HG02870 (cell line): Measurements from ENCODE around the gene CMPK1.
"Not testable (repeated sequence)": the region's sequence is repeated elsewhere in the genome, so short reads cannot be mapped to it uniquely, and the experiment has no call there.

ENCODE experiments used
- ATAC-seq: cut with Tn5 transposase; IDR thresholded peaks from one replicate; pipeline ENCODE4 v1.9.1; 2021; ENCODE audit warnings: mild to moderate bottlenecking, moderate library complexity; ENCODE audit not compliant: unreplicated experiment

The CMPK1 gene

DNA sequence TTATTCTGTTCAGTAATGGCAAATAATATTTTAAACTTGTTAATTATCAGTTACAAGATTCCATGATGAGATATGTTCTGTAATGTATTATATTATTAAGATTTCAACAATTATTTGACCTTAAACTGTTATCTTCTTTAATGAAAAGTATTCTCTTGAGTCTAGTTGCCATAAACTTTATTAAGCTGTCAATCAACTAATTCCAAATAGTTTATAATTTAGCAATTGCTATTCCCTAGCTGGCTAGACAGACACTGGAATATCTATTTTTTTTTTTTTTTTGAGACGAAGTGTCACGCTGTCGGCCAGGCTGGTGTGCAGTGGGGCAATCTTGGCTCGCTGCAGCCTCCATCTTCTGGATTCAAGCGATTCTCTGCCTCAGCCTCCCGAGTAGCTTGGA lies 3.8 kb downstream of the CMPK1 start:
- no peak for ATAC-seq

DNA sequence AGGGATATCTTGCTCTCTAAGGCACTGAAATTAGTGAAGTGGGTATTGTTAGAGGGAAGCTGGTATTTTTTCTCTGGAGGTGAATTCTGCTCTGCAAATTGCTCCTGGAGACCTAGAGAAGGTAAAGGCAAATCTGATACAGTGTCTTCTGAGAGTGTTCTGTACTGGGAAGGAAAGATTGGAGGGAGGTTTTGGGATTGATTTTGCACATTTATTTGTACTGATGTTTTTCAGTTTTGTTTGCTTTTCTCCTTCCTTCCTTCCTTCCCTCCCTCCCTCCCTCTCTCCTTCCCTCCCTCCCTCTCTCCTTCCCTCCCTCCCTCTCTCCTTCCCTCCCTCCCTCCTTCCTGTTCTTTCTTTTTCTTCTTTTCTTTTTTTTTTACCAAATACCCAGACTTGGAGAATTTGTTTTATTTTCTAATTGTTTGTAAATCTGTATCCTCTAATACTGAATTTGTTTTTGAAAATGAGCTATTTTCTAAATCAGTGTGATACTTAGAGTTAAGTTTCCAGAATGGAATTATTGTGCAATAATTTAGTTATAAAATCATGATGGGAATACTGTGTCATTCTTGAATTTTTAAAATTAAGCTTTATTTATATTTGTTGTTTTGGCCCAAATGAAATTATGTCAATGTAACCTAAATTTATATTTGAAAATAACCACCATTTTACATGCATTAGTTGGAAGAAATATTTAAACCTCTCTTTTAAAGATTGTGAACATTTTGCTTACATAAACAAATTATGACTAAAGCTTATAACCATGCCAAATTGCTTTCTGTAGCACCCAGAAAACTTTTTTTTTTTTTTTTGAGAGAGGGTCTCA lies 4.9 kb downstream of the CMPK1 start:
- ATAC-seq, result no peak

GRCh38 chr1:47340227-47340626 lies 6.6 kb downstream of the CMPK1 start:
- ATAC-seq, result no peak

GRCh38 chr1:47346979-47347378 lies 13.4 kb downstream of the CMPK1 start:
- ATAC-seq, result not testable (repeated sequence)

DNA sequence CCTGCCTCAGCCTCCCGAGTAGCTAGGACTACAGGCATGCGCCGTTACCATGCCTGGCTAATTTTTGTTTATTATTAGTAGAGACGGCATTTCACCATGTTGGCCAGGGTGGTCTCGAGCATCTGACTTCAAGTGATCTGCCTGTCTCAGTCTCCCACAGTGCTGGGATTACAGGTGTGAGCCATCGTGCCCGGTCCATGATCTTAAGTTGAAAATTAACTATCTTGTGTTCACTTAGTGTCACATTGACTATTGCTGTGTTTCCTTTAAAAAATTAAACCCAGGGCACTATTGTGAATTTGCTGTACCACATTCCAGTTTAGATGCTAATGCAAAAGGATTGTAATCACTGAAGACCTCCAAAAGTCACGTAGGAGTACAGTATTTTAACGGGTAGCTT lies 14.1 kb downstream of the CMPK1 start:
- ATAC-seq, result no peak

- ATAC-seq, result no peak
These were observed 14.7 kb downstream of the CMPK1 start for GRCh38 chr1:47348246-47348645.

GRCh38 chr1:47351305-47351704 lies 17.7 kb downstream of the CMPK1 start:
- ATAC-seq, result peak; percentile 94

- ATAC-seq, result no peak
These were observed 27.8 kb downstream of the CMPK1 start for GRCh38 chr1:47361380-47361779.

GRCh38 chr1:47362828-47363227 lies 29.2 kb downstream of the CMPK1 start:
- no peak for ATAC-seq

GRCh38 chr1:47367651-47368050 lies 34.1 kb downstream of the CMPK1 start:
- ATAC-seq, result no peak

DNA sequence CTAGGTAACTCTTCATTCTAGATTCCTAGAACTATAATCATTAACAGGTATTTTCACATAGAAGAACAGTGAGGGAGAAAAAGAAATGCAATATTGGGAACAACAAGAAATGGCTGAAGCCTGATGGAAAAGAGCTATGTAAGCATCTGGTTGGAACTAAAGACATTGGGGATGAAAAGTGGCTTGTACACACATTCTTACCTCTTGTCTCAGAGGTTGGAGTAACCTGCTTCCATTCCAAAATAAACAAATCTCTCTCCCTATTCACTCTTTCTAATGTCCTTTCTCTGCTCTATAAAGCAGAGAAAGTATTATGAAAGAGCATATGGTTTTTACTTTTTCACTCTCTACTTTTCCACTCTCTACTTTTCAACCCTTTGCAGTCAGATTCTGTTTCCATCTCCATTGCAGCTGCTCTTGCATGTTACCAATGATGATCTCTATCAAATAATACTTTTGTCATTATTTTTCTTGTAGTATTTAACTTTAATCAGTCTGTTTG lies 37.5 kb downstream of the CMPK1 start:
- ATAC-seq, result no peak

DNA sequence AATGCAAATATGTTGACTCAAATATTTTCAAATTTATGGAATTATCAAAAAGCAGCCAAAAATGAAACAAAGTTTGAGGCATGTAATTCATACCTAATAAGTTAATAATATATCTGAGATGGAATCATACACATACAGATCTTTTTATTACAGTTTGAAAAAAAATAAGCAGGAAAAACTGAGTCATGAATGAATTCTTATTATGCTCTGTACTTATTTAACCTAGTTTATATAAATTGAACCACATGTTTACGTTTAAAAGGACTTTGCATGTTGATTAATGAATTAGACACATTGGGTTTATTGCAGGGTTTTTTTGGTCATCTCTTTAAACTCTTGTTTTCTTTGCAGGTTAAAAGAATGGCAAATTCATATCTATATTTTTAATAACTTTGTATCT lies 40.9 kb downstream of the CMPK1 start:
- ATAC-seq, result no peak

- no peak for ATAC-seq
These were observed 44.6 kb downstream of the CMPK1 start for GRCh38 chr1:47378147-47378546.

DNA sequence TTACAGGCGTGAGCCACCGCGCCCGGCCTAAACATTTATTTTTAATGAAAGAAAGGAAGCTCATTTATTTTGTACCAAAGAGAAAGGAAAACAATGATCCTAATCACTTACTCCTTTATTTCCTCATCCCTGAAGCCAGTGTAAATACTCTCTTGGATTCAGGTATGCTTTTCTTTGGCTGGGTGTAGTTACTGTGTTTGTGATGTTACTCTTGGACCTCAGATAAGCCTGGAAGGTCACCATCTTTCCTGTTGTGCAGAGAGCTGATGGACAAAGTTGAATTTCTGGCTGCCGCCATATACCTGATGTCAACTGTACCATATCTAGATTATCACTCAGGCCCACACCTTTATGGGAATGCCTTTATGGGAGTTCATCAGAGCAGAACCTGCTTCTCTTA lies 47.1 kb downstream of the CMPK1 start:
- no peak for ATAC-seq

DNA sequence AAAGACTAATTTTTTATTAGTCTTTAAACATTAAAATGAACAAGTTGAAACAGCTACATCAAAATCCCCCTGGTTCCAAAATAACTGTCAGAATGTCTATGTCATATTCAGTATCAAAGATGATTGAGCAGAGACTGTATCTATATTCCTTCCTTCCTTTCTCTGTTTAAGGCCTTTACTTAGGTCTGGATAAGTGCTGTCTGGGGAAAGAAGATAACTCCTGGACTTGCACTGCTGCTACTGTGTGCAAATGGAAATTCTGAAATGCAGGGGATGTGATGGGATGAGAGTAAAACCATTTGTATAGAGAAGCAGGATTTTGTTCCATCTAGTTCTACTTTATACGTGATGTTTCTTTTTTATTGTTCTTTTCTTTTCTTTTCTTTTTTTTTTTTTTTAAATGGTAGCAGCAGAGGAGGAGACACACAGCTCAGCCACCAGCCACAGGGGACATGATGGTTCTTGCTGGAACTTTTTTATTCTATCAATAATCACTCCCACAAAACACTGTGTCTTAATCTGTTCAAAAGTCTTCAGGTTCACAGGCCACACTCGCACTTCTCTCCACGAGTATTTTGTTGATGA lies 48.9 kb downstream of the CMPK1 start:
- no peak for ATAC-seq

GRCh38 chr1:47384083-47384482 lies 50.5 kb downstream of the CMPK1 start:
- no peak for ATAC-seq

DNA sequence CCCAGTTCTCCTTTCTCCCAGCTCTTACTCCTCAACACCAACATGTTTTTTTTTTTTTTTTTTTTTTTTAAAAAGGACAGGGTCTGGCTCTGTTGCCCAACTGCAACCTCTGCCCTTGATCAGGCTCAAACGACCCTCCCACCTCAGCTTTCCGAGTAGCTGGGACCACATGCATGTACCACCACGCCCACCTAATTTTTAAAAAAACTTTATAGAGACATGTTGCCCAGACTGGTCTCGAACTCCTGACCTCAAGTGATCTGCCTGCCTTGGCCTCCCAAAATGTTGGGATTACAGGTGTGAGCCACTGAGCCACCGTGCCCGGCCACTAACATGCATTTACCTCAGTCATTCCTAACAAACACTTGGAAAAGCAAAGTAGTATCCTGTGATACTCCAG lies 51.4 kb downstream of the CMPK1 start:
- no peak for ATAC-seq

GRCh38 chr1:47386268-47386667 lies 52.7 kb downstream of the CMPK1 start:
- ATAC-seq, result no peak

GRCh38 chr1:47388030-47388890 lies 54.7 kb downstream of the CMPK1 start:
- ATAC-seq, result no peak

- peak; percentile 59 for ATAC-seq
These were observed 55.3 kb downstream of the CMPK1 start for GRCh38 chr1:47388891-47389238.

DNA sequence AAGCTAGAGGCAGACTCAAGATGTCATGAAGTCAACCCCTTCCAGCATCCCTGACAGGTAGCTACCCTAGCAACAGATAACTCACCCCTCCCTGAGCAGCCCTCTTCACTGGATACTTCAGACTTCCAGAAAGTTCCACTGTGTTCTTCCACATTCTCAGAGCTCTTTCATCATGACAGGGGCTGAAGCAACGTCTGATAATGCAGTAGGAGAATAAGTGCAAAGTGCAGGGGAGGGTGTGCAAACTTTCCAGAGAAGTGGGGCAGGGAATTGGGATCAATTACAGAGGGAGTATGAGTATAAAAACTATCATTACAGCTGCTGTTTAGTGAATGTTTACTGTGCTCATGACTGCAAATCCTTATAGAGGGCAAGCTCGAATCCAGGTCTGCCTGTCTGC lies 56.1 kb downstream of the CMPK1 start:
- ATAC-seq, result no peak

DNA sequence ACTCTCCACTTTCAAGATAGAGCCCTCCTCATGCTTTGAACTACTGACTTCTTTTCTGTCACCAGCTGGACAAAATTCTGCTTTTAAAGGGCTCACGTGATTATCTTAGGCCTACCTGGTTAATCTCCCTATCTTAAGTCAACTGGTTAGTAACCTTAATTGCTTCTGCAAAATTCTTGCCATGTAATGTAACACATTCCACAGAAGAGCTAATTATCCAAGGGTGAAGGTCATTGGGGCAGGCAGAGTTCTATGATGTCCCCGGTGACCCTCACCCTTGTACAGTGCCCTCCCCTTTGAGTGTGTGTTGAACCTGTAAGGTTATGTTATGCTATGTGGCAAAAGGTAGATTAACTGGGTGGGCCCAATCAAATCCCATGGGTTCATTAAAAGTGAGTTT lies 57.3 kb downstream of the CMPK1 start:
- no peak for ATAC-seq
